Renal pelvis (tissue), 4 donors: ENCODE measurements around the gene MAGI3. TPM values are rescaled to one million over a fixed set of nuclear protein-coding genes. Genes with fewer than 3 reads are reported as not detected.
"Not testable (repeated sequence)": the region's sequence is repeated elsewhere in the genome, so short reads cannot be mapped to it uniquely, and the experiment has no call there.

Experiments
- DNase-seq: peaks from one replicate; pipeline ENCODE4 v3.0.0-alpha.2; 2013
- polyA plus RNA-seq, 3 donors: library from polyadenylated mRNA; unstranded; fragments of 120-200 nt; gene quantifications; one replicate each; pipeline ENCODE4 v1.2.1, GENCODE V29; 2013; ENCODE audit not compliant: insufficient read length in 3 of 3

The MAGI3 gene
- polyA plus RNA-seq, 3 donors = 20.9 to 25.9 (median 23.6) TPM

- no peak for DNase-seq
These were observed 175.3 kb downstream of the MAGI3 start for GRCh38 chr1:113565621-113566020.

GRCh38 chr1:113567427-113567826 is 177.1 kb downstream of the MAGI3 start:
- no peak for DNase-seq

GRCh38 chr1:113575744-113576260 is 185.5 kb downstream of the MAGI3 start:
- DNase-seq = not testable (repeated sequence)

GRCh38 chr1:113576271-113576670 is 186.0 kb downstream of the MAGI3 start:
- no peak for DNase-seq

GRCh38 chr1:113579256-113580018 is 189.1 kb downstream of the MAGI3 start:
- DNase-seq = no peak

GRCh38 chr1:113581323-113581722 is 191.0 kb downstream of the MAGI3 start:
- DNase-seq = no peak

GRCh38 chr1:113582084-113582483 is 191.8 kb downstream of the MAGI3 start:
- no peak for DNase-seq

- DNase-seq = no peak
These were observed 197.2 kb downstream of the MAGI3 start for GRCh38 chr1:113587475-113587874.

GRCh38 chr1:113592230-113592629 is 201.9 kb downstream of the MAGI3 start:
- DNase-seq = no peak

GRCh38 chr1:113593550-113594297 is 203.4 kb downstream of the MAGI3 start:
- DNase-seq = no peak

- DNase-seq = not testable (repeated sequence)
These were observed 214.2 kb downstream of the MAGI3 start for GRCh38 chr1:113604466-113604865.

- DNase-seq = no peak
These were observed 214.8 kb downstream of the MAGI3 start for GRCh38 chr1:113605146-113605545.

GRCh38 chr1:113608399-113608798 is 218.1 kb downstream of the MAGI3 start:
- no peak for DNase-seq

GRCh38 chr1:113610372-113610771 is 220.1 kb downstream of the MAGI3 start:
- DNase-seq = no peak

GRCh38 chr1:113615425-113615824 is 225.1 kb downstream of the MAGI3 start:
- DNase-seq = no peak

GRCh38 chr1:113616156-113616555 is 225.8 kb downstream of the MAGI3 start:
- DNase-seq = no peak

- DNase-seq = no peak
These were observed 227.3 kb downstream of the MAGI3 start for GRCh38 chr1:113617438-113618141.

GRCh38 chr1:113628997-113629396 is 238.7 kb downstream of the MAGI3 start:
- DNase-seq = no peak

GRCh38 chr1:113630340-113631327 is 240.3 kb downstream of the MAGI3 start:
- no peak for DNase-seq

- no peak for DNase-seq
These were observed 251.1 kb downstream of the MAGI3 start for GRCh38 chr1:113641396-113641795.

GRCh38 chr1:113647164-113647563 is 256.8 kb downstream of the MAGI3 start:
- DNase-seq = no peak
